Stimulated activated CD4-positive, alpha-beta T cell treated with anti-CD3 and anti-CD28 coated beads, Interleukin-15, amount 100 ng/mL, for 48 hours (primary cell): Measurements from ENCODE around the gene NUDT1.

Experiments
- DNase-seq, 2 donors: peaks; one replicate each; pipeline ENCODE4 v3.0.0-alpha.2; 2020; ENCODE audit warnings: low read depth in 2 of 2

Gene NUDT1

DNA sequence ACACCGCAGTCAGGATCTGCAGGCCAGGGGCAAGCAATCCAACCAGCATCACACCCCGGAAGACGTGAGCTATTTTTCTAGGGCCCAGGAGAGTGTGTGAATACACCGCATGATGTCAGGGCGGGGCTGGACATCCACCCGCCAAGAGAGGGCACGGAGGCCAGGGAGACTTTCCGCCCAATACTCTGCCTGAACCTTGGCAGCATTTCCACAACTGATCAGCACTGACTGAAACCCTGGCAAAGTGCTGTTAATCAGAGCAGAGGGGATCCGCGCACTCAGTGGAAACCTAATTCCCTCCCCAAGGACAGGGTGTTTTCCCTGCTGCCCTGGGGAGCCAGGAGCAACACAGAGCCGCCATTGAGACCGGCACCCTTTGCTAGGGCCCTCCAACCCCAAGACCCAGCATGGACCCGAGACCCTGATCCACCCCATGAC is 17.5 kb upstream of the NUDT1 start:
- no peak for DNase-seq

DNA sequence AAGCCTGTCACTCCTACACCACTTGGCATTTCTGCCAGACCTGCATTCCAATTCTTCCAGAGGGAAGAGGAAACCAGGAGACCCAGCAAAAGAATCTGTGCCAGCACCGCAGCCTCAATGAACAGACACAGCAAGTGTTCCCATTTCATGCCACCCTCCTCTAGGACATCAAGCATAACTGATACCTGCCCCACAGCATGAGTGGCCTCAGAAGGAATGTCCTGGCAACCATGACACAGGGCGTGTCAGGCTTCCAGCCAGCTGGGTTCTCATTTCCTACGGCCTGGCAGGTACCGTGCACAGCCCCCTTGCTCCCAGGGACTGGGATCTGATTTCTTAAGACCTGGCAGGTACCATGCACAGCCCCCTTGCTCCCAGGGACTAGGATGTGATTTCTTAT is 17.1 kb upstream of the NUDT1 start:
- no peak for DNase-seq

DNA sequence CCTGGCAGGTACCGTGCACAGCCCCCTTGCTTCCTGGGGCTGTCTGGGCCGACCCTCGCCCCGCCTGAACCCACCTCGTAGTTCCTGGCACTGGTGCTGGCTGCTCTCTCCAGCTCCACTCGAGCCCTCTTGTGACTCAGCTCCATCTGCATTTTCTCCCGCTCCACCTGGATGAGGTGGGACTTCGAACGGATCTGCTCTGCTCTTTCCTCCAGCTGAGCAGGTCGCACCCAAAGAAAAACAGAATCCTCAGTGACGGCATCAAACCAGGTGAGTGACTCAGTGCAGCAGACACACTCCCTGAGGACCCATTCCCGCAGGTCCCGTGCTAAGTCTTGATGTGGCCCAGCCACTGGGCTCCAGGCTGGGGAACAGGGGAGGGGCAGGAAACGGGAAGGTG is 16.7 kb upstream of the NUDT1 start:
- DNase-seq = no peak

DNA sequence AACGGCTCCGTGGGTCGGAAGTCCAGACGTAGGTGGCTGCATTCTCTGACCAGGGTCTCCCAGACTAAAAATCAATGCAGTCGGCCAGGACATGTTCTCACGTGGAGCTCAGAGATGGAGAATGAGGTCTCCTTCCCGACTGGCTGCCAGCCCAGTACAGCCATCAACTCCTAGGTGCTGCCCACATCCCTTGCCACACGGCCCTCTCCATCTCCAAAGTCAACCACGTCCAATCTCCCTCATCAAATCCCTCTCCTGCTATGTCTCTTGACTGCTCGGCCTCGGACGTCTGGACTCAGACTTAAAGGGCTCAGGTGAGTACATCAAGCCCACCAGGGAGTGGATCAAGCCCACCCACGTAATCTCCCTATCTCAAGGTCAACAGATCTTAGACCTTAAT is 16.2 kb upstream of the NUDT1 start:
- no peak for DNase-seq

DNA sequence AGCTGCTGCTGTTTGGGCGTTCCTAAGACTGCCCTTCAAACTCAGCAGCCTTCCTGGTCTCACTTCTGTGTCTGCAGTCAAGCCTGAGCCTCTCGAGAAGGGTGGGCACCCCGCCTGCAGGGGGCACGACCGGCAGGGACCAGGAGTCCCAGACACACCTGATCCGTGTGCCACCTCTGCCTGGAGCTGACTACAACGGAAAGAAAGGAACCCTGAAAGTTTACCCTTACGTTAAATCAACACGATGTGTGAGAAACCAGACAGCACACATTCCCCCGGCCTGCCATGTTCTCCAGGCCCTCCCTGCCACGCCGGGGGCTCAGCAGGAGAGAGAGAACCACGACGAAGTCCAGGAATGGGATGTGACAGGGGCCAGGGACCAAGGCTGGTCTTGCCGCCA is 14.3 kb upstream of the NUDT1 start:
- no peak for DNase-seq

DNA sequence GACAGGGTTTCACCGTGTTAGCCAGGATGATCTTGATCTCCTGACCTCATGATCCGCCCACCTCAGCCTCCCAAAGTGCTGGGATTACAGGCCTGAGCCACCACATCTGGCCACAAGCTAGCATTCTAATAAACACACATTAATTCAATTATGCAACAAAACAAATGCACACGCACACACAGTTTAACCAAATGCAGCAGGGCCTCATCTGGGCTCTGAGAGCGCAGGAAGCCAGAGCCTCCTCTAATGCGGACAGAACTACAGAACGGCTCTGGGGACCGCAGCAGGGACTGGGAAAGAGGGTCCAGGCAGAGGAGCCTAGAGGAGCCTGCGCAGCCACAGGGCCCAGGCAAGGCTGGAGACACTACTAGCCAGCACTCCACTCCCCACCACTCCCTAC is 13.1 kb upstream of the NUDT1 start:
- DNase-seq = no peak

DNA sequence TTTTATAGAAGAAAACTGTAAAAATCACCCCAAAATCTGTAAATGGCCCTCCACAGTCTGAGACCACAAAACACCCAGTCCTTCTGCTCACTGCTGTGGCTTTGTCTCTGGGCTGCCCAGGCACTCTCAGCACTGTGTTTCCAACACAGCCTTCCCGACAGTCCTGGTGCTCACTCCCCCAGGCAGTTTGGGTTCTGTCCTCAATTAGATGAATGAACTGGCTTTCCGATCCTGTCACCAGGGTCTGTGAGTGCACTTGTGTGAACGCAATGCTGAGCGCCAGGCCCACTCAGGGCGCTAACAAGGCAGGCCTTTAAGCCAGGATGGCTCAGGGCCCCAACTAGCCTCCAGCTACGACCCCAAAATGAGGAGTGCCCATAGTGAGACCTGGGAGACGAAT is 12.6 kb upstream of the NUDT1 start:
- no peak for DNase-seq

DNA sequence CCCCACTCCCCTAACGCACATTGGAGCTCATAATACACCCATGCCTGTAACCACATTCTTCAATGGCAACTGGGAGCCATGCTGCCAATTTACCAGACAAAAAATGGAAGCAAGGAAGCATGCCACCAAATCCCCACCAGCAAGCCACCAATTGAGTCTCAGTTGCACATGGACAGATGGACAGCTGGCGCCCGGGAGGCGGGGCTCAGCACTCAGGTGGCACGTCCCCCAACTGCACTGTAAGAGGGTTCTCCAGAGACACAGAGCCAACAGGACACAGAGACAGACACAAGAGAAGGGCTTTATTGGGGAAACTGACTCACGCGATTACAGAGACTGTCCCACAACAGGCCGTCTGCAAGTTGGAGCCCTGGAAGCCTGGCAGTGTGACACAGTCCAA is 11.8 kb upstream of the NUDT1 start:
- no peak for DNase-seq

DNA sequence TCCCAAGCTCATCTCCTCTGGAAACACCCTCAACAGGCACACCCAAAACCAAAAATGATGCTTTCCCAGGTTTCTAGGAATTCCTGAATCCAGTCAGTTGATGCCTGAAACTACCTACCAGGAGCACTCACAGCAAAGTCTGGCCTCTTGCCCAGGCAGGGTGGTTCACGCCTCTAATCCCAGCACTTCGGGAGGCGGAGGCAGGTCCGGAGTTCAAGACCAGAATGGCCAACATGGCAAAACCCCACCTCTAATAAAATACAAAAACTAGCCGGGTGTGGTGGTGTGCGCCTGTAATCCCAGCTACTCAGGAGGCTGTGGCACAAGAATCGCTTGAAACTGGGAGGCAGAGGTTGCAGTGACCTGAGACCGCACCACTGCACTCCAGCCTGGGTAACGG is 11.1 kb upstream of the NUDT1 start:
- DNase-seq = no peak

DNA sequence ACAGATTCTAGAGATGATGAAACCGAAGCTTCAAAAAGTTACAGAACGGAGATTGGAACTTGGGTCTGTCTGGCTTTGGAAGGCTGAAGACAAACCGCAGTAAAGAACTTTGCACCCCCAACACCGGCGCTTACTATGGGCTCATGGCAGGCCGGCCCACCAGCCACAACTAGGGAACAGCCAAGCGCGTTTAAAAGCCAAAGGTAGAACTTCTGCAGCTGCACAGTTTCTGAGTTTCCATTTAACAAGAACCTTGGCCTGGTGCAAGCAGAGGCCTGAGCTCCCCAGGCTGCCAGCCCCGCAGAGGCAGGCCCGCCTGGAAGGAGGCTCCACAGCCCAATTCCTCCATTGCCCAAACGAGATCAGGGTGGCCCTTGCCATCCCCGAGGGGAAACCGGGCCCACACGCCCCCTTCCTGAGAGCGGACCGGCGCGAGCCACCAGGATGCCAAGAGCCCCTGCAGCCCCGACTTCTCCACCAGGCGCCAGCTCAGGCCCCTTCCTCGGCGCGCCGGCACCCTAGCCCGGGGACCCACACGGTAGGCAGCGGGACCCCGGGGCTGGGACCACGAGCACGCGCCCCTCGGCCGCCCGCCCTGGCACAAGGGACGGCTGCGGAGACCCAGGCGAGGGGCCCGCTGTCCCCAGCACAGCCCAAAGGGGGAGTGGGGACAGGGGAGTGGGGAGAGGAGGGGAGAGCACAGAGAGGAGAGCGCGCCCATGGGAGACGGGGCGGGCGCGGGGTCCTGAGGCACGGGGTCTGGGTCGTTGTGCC is 9.8 kb upstream of the NUDT1 start:
- DNase-seq = no peak

DNA sequence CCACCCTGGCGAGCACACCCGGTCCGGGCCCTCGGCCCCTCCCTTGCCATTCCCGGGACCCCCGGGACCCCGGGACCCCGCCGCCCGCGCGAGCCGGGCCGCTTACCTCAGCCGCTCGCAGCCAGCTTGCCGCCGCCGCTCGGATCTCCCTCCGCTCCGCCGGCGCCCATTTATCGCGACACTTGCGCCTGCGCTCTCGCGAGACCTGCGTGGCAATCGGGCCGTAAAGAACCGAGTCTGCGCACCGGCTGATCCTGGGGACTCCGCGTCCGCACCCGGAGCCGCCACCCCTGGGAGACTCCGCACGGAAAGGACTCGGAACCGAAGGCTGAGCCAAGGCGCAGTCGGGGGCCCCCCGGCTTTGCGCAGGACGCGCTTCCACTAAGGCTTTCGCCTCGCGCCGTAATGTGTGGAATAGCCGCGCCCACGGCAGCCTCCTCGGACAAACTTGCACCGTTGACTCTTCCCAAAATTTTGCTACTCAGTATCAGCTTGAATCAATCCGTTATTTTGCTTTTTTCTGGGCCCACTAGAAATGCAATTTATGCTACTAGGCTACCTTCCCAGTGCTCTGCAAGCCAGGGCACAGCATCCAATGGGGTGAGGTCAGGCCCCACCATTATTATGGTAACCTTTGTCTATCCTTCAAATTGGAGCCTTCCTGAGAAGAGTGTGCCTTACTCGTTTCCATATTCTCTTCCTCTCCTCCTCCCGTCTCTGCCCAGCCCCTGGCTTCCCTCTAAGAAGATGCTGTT is 9.1 kb upstream of the NUDT1 start, which contains the start of gene MAD1L1:
TSS of gene MAD1L1 (minus strand) at position 180 of the 755 bp plus-strand sequence. CDS start 2,812 bp downstream, outside the sequence.
- peak; percentile 76 to 88 for DNase-seq

DNA sequence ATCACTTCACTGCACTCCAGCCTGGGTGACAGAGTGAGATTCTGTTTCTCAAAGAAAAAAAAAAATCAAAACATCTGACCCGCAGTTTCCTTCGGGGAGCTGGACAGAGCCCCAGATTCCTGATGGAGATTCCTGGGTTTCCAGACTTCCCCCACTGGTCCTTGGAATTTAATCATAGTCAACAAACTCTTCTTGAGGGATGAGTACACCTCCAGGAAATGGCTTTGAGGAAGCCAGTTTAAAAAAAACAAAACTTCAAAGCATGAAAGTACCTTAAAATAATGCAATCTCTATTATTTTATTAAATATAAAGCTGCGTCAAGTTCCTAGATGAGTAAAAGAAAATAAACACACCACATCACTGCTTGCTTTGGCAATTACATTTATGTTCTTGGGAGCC is 8.1 kb upstream of the NUDT1 start:
- DNase-seq = no peak

DNA sequence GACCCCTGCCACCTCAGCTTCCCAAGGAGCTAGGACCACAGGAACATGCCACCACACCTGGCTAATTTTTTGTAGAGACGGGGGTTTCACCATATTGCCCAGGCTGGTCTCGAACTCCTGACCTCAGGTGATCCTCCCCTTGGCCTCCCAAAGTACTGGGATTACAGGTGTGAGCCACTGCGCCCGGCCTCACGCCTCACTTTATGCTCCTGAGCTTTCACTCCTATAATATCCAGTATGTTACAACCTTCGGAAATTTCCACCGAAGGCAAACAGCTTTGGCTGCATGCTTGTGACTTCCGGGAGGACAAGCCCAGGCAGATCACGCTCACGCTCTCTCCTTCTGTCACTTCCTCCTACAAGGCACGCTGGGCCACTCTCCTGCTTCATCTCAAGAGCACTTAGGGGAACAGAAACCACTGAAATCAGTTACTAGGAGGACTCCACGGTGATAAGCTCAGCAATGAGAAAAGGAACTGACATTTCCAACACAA is 4.9 kb upstream of the NUDT1 start:
- DNase-seq = no peak

DNA sequence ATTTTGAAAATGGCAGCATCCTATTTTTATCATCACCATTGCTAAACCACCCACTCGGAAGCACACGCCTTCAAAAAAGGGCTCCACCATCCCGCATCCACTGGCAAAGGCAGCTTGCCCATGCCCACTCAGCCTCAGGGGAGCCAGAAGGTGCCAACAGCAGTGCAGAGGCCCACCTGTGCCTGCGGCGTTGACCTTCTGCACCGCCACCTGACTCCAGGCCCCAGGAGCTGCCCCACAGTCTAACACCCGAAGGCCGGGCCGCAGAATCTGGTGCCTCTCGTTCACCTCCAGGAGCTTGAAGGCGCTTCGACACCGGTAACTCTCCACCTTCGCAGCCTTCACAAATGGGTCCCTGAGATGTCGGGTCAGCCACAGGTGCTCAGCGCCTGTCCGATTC is 2.8 kb upstream of the NUDT1 start:
- no peak for DNase-seq

DNA sequence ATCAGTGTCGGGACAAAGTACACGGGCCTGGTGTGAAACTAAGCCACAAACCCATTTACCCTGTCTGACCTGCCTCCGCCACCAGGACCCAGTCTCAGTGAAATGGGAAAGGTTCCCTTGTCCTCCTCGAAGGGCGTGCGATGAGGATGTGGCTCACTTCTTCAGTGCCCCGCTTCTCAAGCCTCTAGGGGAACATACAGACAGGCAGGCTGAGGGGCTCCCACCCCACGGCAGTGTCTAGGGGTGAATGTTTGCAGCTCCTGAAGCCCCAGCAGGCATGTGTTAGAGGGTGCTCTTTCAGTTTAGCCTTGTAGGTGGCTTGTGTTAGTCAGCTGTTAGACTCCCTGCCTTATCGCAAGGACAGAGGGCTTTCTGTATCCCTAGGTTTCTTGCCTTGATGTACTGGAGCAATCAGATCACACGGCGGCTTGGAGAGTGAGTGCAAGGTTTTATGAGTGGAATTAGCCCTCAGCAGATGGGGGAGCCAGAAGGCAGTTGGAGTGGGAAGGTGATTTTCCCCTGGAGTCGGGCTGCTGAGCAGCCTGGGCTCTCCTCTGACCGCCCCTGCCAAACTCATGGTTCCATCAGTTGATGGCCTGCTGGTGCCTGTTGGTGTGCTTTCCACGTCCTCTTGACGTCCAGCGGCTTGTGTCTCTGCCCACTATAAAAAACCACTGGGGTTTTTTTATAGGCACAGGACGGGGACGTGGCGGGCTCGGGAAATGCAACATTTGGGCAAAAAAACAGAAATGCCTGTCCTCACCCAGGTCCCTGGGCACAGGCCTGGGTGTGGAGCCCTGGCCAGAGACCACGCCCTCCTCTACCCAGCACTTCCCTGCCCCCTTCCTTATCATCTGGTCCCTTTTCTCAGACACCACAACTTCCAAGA is 759 bp downstream of the NUDT1 start:
- no peak for DNase-seq

DNA sequence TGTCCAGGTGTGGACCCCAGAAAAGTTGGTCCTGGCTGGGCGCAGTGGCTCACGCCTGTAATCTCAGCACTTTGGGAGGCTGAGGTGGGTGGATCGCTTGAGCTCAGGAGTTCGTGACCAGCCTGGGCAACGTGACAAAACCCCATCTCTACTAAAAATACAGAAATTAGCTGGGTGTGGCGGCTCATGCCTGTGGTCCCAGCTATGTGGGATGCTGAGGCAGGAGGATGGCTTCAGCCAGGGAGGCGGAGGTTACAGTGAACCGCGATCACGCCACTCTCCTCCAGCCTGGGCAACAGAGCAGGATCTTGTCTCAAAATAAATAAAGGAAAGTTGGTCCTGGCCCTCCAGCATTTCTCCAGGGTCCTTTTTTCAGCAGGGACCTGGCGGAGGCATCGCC is 1.4 kb downstream of the NUDT1 start:
- no peak for DNase-seq

DNA sequence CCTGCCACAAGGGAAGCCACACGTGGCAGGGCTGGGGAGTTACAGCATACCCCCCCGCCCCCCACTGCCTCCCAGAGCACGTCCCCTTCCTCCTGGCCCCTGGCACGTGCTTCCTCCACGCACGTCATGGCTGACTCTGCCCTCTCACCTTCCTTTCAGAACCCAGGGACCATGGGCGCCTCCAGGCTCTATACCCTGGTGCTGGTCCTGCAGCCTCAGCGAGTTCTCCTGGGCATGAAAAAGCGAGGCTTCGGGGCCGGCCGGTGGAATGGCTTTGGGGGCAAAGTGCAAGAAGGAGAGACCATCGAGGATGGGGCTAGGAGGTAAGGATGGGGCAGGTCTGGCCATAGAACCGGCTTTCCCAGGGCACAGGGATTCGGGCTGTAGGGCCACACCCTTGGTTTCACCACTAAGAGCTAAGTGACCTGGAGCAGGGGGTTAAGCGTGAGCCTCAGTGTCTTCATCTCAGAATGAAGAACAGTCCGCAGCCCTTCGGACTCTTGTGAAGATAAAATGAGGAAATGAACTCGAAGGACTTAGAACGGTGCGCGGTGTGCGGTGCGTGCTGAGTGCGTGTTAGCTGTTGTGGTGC is 2.5 kb downstream of the NUDT1 start:
- DNase-seq = no peak

DNA sequence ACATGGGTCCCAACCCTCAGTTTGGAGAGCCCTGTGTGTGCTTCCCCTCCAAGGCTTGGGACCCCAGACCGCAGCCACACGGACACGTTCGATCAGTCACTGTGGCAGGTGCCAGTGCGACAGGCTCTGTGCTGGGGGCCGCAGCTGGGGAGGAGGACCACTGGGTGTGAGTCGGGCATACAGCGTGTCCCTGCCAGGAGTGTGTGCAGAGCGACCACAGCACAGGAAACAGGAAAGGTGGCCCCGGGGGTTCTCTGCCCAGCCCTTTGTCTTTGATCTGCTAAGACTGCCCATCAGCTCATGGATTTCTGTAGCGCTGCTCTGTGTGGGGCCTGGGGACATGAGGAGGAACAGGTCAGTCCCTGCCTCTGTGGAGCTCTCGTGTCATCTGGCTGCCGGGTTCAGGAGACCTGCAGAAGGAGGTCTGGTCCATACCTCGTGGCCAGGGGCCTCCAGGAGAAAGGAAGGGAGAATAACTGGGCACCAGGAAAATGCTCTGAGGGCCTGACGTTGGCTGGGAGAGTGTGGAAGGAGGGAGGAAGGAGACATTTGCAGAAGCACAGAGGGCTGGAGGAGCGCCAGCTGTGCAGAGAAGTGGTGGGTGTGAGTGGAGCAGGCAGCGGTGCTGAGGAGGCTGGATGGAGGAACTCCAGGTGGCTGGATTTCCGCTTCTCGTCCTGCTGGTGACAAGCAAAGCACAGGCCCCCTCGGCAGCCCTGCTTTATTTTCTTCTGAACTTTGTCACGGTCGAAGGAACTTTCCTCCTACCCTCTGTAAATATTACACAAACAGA is 4.1 kb downstream of the NUDT1 start:
- no peak for DNase-seq

DNA sequence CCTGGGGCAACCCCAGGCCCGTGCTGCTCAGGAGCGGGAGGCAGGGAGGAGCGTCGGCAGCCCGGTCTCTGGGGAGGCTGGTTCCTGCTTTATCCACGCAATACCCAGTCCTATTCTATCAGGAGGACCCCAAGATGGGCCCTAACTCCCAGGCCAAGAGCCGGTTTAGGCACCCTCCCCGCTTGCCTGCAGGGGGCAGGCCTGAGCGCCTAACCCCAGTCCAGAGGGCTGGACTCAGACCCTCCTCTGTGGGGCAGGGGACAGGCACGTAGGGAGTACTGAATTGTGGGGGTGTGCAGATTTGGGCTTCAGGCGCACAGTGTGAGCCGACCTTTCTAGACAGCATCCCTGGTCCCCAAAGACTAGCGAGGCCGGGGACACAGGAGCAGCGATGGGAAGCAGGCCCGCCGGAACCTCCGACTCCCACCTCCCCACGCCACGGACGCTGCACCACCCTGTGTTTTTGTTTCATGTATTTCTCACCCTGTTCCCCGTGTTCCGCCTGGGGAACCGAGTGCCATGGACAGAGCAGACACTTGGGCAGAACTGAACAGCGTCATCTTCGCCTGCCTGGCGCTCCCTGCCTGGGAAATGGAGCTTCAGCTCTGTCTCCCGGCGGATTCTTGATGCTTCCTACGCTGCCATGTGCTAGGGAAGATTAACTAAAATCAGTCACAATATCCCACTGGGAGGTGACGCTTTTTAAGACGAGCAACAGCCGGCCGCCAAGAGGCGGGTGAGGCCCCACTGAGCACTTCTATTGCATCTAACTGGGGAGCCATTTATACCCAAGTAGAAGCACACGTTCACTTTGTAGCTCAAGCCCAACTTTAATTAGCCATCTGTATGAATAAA is 5.3 kb downstream of the NUDT1 start:
- DNase-seq = no peak
